T-helper 1 cell treated with Interleukin-12 subunit alpha and Interleukin-12 subunit beta and Interleukin-4 antibody, amounts not matched to agents 30 ng/mL and 1 ng/mL, for 36 hours (primary cell): ENCODE results near the gene SND1. TPM values are rescaled to one million over a fixed set of nuclear protein-coding genes. Genes with fewer than 3 reads are reported as not detected.

Source experiments
- intact Hi-C: fragments of 100-400 bp; cut with micrococcal nuclease; formaldehyde crosslinking; loops from one replicate; pipeline ENCODE4 v1.15.1; 2024
- total RNA-seq: library from RNA; stranded (reverse); gene quantifications from 2 replicates; pipeline ENCODE4 v1.2.3, GENCODE V29; 2022

The SND1 gene
- total RNA-seq, 1 donor from 2014 or later, result 250 TPM

GRCh38 chr7:128123291-128124037, 471.5 kb downstream of the SND1 start:
- intact Hi-C loops, result no loop called here

- intact Hi-C loops, result no loop called here
Observed at GRCh38 chr7:128124786-128125185, 472.8 kb downstream of the SND1 start.

GRCh38 chr7:128125816-128126215, 473.8 kb downstream of the SND1 start:
- intact Hi-C loops, result no loop called here

GRCh38 chr7:128128401-128128800, 476.4 kb downstream of the SND1 start:
- intact Hi-C loops, result no loop called here

GRCh38 chr7:128129224-128129864, 477.4 kb downstream of the SND1 start:
- intact Hi-C loops, result no loop called here

GRCh38 chr7:128131115-128131514, 479.1 kb downstream of the SND1 start:
- intact Hi-C loops, result no loop called here

- intact Hi-C loops, result no loop called here
Observed at GRCh38 chr7:128131731-128132130, 479.7 kb downstream of the SND1 start.

GRCh38 chr7:128132426-128133069, 480.6 kb downstream of the SND1 start:
- intact Hi-C loops, result no loop called here

- intact Hi-C loops, result loop anchor here (1.0 to 5.0 kb wide), 5 partner anchors 74 to 547 kb away; partner anchors contain the start of gene ARF5
Observed at GRCh38 chr7:128135159-128135514, 483.1 kb downstream of the SND1 start.

- intact Hi-C loops, result loop anchor here (1.0 to 5.0 kb wide), 6 partner anchors 74 to 547 kb away; partner anchors contain the start of gene ARF5
Observed at GRCh38 chr7:128135515-128136214, 483.7 kb downstream of the SND1 start.

GRCh38 chr7:128136215-128136597, 484.2 kb downstream of the SND1 start:
- intact Hi-C loops, result loop anchor here (2.0 to 5.0 kb wide), 2 partner anchors 101 to 251 kb away; no protein-coding TSS in a partner anchor

- intact Hi-C loops, result loop anchor here (2.0 to 5.0 kb wide), 2 partner anchors 102 to 250 kb away; no protein-coding TSS in a partner anchor
Observed at GRCh38 chr7:128137181-128137580, 485.2 kb downstream of the SND1 start.

- intact Hi-C loops, result loop anchor here (5.0 kb wide), 1 partner anchor 248 kb away; no protein-coding TSS in a partner anchor
Observed at GRCh38 chr7:128139406-128139805, 487.4 kb downstream of the SND1 start.

GRCh38 chr7:128141683-128142195, 489.7 kb downstream of the SND1 start:
- intact Hi-C loops, result no loop called here

Other genes starting within 250 kb of the SND1 start
- gene GCC1, start 66.6 kb upstream of the SND1 start, total RNA-seq, result 19.8 and 20.7 TPM in 2 replicates
- 123 TPM in 2 replicates for gene ARF5, start 63.8 kb upstream of the SND1 start, total RNA-seq
- gene FSCN3, start 58.5 kb upstream of the SND1 start, total RNA-seq, result 0.73 and 1.4 TPM in 2 replicates
- gene PAX4, start 34.1 kb upstream of the SND1 start, total RNA-seq, result not detected in 2 replicates